ENCODE results near the gene ZNF254.
A peak's percentile ranks its signal among the peaks of the same experiment; 100 is the strongest.
"Not testable (repeated sequence)": the region's sequence is repeated elsewhere in the genome, so short reads cannot be mapped to it uniquely, and the experiment has no call there.

ZNF254 gene

DNA sequence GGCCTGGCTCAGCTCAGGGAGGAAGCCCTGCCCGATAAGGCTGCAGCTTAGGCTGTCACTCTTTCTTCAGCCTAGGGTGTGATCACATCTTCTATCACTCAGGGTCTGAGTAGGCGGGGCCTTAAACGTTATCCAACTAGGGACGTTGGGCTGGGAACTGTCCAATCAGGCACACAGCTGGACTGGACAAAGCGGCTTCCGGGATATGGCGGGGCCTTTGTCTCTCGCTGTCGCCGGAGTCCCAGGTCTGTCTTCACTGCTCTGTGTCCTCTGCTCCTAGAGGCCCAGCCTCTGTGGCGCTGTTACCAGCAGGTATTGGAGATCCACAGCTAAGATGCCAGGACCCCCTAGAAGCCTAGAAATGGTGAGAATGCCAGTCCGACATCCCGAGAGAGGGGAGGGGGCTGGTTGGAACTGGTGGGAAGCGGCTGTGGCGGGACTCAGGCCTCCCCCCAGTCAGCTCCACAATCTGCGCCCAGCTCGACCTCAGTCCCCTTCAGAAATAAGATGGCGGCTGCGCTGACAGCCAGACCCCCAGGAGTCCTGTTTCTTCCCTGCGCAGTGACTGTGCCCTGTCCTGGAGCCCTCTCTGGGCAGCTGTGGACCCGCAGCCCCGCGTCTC is at the start of gene ZNF254:
ZNF254 (plus strand) TSS at position 214 of the 622 bp plus-strand sequence; CDS start at position 335, 121 bp downstream.
- peak; percentile 74 for DNase-seq (ENCODE audit: low read depth)

DNA sequence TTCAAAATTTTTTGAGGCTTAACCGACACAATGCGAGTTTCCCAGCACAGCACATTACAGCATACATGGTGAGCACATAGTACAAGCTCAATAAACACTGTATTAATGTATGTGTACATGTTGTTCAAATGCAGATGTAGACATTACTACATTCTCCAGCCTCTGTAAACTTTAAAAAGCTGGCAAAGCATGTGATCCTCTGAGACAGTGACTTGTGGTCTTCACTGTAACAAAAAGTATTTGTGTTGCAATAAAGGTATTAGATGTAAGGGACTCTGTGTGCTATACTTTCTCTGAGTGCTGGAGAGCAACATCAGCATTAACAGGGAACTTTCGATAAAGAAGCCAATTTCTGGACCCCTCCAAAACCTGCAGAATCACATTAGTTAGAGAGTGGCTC is 46.4 kb upstream of the ZNF254 start:
- DNase-seq (ENCODE audit: low read depth) = no peak

DNA sequence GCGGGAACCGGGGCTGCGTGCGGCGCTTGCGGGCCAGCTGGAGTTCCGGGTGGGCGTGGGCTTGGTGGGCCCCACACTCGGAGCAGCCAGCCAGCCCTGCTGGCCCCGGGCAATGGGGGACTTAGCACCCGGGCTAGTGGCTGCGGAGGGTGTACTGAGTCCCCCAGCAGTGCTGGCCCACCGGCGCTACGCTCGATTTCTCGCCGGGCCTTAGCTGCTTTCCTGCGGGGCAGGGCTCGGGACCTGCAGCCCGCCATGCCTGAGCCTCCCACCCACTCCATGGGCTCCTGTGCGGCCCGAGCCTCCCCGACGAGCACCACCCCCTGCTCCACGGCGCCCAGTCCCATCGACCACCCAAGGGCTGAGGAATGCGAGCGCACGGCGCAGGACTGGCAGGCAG is 45.7 kb upstream of the ZNF254 start:
- not testable (repeated sequence) for DNase-seq (ENCODE audit: low read depth)

DNA sequence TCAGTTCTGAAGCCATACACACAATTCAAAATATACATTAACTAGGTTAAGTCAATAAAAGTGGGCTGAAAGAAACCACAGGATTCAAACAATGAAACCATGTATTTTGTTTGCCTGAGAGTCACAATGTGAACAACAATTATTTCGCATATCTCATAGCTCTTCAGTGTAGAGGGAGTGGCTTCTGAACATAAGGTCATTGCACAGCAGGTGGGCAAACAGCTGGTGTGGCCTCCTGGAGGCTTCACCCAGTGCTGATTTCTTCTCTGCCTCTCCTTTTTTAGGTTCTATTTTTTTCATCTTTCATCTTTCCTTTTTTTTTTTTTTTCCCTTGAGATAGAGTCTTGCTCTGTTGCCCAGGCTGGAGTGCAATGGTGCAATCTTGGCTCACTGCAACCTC is 40.4 kb upstream of the ZNF254 start:
- DNase-seq (ENCODE audit: low read depth) = no peak

DNA sequence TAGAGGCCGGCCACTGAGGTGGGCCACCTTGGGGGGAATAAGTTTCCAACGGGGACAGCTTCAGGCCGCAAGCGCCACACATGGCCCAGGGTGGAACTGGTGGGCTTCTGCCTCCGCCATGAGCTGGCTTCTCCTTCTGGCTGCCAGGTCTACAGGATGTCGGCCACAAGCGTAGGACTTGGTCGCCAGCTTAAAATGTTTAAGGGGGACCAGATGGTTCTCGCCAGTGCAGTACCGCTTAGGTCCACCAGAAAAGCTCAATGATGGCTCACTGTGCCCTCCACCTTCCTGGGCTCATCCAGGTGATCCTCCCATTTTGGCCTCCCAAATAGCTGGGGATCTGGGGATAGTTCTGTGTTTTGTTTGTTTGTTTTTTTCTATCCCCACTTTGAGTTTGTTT is 38.7 kb upstream of the ZNF254 start:
- DNase-seq (ENCODE audit: low read depth) = no peak

DNA sequence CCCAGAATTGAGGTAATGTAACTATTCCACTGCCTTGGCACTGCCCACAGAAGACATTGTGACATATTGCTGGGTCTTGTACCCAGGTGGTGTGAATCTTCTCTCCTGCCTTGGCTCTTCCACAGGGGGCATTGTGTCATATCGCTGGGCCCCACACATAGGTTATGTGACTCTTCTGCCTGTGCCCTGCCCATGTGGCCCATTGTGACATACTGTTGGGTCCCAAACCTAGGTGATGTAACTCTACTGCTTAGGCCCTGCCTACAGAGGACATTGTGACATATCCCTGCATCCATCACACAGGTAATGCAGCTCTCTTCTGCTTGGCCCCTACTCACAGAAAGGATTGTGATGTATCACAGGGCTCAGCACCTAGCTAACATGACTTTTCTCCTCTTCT is 37.5 kb upstream of the ZNF254 start:
- no peak for DNase-seq (ENCODE audit: low read depth)

DNA sequence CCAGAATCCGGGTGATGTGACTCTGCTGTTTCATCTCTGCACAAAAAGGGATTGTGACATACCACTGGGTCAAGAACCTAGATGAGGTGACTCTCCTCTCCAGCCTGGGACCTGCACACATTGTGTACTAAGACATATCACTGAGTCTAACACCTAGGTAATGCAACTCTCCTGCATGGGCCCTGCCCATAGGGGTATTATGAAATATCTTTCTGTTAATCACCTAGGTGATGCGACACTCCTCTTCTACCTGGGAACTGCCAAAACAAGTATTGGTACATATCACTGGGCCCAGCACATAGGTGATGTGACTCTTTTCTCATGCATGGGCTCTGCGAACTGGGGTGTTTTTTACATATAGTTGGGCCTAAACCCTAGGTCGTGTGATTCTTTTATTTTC is 35.5 kb upstream of the ZNF254 start:
- DNase-seq (ENCODE audit: low read depth) = no peak

DNA sequence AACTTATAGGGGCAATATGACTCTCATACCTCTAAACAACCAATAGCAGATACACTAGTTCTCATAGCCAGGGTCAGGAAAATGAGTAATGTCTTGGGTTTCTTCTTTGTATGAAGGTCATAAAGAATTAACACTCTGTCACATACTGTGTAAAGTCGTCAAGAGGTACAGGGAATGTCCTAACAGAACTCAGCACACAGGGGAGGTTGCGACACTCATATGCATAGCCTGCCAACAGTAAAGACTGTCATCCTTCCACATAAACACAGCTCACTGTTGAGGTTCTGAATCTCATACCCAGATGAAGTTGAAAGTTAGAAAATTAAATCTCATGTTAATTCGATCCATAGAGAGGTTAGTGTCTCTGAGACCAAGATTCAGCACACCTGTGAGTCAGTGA is 34.2 kb upstream of the ZNF254 start:
- no peak for DNase-seq (ENCODE audit: low read depth)

DNA sequence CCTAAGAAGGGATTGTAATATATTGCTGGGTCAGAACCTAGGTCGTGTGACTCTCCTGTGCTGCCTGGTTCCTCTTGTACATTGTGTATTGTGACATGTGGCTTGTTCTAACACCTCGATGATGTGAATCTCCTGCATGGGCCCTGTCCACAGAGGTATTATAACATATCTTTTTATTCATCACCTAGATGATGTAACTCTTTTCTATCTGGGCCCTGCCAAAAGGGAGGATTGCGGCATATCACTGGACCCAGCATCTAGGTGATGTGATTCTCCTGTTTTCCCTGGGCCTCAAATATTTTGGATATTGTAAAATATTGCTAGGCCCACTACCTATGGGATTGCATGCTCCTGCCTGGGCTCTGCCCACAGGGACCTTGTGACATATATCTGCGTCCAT is 33.4 kb upstream of the ZNF254 start:
- DNase-seq (ENCODE audit: low read depth) = no peak

DNA sequence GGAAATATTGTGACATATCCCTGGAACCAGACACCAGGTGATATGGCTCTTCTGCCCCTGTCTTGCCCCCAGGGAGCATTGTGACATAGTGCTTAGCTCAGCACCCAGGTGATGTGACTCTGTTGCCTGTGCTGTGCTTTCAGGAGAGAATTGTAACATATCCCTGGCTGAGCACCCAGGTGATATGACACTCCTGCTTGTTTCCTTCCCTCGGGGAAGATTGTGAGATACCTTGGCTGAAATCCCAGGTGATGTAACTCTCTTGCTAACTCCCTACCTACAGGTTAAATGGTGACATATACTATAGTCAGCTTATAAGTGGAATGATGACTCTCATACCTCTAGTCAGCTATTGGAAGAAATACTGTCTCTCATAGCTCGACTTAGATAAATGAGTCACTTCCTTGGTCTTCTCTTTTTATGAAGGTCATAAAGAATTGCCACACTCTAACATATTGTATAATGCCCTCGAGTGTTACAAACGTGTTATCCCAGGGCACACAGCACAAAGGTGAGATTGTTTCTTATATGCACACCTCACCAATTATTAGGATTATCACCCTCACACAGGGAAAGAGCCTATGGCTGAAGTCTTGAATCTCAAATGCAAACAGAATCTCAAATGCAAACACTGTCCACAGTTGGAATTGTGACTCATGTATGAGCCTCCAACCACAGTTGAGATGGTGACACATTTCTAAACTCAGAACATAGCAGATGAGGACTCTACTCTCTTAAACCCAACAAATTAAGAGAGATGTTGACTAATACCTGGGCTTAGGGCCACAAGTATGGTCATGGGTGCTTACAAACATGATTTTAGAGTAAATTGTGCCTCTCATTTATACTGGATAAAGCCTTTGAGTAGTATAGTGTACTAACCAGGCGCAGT is 32.7 kb upstream of the ZNF254 start:
- DNase-seq (ENCODE audit: low read depth) = no peak

DNA sequence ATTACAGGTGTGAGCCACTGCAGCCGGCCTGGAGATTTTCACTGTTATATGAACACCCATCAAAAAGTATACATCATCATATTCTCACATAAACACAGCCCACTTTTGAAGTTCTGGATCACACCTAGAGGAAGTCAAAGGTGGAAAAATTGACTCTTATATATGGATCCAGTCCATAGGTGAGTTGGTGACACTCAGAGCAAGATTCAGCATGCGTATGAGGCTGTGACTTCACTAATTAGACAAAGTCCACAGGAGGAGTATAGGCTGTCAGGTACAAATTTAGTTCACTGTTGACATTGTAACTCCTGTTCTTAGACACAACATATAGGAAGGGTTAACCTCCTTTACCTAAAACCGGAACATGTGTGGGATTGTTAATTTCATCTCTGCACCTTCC is 31.4 kb upstream of the ZNF254 start:
- DNase-seq (ENCODE audit: low read depth) = no peak

DNA sequence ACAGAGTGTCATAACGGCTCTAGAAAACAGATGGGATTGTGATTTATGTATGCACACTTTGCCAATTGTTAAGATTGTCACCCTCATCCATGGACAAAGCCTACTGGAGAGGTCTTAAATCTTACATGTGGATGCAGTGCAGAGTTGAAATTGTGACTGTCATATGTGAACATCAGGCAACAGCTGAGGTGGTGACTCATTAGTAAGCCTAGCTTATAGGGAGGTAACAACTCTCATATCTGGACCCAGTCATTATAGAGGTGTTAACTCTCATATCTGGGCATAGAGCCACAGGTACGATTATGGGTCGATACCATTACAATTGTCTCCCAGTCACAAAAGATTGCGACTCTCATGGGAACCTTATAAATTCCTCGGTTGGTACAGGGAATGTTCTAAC is 29.8 kb upstream of the ZNF254 start:
- DNase-seq (ENCODE audit: low read depth) = no peak

DNA sequence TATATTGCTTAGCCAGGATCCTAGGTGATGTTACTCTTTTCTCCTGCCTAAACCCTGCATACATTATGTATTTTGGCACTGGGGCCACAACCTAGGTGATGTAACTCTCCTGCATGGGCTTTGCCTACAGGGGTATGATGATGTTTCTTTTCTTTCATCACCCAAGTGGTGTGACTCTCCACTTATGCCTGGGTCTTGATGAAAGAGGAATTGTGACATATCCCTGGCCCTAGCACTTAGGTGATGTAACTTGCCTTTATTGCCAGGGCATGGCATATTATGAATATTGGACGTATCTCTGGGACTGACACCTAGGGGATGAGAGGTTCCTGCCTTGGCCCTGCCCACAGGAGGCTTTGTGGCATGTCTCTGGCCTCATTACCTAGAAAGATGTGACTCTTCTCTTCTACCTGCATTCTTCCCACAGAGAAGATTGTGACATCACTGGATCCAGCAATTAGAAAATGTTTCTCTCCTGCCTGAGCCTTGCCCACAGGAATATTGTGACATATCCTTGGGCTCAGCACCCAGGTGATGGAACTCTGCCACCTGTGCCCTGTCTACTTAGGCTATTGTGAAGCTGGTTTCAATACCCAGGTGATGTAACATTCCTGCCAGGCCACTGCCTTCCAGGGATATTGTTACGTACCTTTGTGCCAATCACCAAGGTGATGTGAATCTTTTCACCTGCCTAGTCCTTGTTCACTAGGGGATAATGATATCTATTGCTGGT is 27.3 kb upstream of the ZNF254 start:
- no peak for DNase-seq (ENCODE audit: low read depth)

DNA sequence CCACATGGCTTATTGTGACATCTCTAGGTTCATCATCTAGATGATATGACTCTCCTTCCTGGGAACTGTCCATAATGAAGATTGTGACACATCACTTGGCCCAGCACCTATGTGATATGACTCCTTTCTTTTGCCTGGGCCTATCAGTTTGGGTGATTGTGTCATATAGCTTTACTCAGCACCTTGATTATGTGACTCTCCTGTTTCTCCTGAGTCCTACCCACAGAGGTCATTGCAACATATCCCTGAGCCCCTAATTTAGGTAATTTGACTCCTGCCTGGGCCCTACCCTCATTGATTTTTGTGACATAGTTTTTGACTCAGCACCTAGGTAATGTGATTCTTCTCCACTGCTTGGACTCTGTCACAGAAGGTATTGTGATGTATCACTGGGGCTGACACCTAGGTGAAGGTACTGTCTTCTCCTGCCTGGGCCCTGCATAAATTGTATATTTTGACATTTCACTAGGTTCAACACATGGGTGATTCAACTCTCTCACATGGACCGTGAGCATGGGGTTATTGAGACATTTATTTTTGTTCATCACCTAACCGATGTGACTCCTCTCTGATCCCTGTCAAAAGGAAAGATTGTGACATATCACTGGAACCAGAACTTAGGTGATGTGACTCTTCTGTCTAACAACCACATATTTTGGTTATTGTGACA is 26.2 kb upstream of the ZNF254 start:
- no peak for DNase-seq (ENCODE audit: low read depth)

DNA sequence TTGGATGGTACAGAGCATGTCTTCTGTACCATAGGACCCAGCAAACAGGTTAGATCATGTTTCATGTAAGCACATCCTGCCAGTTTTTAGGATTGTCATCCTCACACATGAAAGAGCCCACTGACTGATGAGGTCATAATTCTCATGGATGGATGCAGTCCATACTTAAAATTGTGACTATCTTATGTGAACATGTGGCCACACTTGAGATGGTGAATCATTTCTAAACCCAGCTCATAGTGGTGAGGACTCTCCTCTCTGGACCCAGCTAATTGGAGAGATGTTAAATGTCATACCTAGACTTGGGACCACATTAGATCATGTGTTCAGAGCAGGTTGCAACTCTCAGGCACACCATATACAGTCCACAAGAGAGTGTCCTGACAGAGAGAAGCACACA is 24.8 kb upstream of the ZNF254 start:
- no peak for DNase-seq (ENCODE audit: low read depth)

DNA sequence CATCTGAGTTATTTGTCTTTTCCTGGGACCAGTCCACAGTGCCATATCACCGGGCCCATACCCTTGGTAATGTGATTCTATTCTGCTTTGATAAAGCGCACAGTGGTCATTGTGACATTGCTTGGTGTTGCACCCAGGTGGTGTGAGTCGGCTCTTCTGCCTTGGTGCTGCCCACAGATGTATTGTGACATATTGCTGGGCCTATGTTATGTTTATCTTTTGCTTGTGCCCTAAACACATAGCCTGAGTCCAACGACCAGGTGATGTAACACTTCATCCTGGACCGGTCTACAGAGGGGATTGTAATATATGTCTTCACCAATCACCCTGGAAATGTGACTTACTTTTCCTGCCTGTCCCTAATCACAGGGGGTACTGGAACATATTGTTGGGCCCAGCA is 23.7 kb upstream of the ZNF254 start:
- no peak for DNase-seq (ENCODE audit: low read depth)

DNA sequence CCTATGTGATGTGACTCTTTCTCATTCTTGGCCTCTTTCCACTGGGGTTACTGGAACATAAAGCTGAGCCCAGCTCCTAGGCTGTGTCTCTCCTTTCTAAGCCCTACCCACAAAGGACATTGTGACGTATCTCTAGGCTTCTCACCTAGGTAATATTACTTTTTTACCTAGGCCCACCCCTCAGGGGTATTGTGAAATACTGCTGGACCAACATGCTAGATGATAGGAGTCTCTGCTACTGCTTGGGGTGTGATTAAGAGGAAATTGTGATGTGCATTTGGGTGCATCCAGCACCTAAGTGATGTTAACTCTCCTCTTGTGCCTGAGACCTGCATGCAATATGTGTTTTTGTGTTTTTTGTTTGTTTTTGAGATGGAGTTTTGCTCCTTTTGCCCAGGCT is 22.8 kb upstream of the ZNF254 start:
- DNase-seq (ENCODE audit: low read depth) = no peak

DNA sequence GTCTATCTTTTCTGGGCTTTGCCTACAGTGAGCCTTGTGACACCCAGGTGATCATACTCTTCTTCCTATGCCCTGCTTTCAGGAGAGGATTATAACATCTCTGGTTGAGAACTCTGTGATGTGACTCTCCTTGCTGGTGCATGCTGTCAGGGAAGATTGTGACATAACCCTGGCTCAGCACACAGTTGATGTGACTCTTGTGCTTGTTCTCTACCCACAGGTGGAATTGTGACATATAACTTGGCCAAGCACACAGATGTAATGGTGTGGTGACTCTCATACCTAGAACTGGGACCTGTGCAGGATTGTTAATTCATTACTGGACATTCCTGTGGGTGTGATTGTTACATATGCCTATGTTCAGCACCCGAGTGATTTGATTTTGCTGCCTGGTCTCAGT is 21.7 kb upstream of the ZNF254 start:
- DNase-seq (ENCODE audit: low read depth) = no peak

DNA sequence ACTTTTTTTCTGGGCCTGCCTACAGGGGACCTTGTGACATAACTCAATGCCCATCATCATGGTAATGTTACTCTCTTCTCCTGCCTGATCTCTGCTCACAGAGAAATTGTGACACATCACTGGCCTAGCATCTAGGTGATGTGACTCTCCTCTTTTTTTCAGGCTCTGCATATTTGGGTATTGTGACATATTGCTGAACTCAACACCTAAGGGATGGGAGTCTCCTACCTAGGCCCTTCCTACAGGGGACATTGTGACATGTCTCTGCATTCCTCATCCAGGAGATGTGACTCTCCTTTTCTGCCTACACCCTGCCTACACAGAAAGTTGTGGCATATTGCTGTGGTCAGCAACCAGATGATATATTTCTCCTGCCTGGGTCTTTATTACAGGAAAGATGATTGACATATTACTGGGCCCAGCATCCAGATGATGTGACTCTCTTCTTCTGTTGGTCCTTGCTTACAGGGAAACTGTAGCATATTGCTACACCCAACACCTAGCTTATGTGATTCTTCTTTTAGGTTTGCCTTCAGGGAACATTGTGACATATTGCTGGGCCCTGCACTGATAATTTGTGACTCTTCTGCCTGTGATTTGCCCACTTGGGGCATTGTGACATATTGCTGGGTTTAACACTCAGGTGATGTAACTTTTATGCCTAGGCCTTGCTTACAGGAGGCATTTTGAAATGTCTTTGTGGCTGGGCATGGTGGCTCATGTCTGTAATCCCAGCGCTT is 21.0 kb upstream of the ZNF254 start:
- no peak for DNase-seq (ENCODE audit: low read depth)

DNA sequence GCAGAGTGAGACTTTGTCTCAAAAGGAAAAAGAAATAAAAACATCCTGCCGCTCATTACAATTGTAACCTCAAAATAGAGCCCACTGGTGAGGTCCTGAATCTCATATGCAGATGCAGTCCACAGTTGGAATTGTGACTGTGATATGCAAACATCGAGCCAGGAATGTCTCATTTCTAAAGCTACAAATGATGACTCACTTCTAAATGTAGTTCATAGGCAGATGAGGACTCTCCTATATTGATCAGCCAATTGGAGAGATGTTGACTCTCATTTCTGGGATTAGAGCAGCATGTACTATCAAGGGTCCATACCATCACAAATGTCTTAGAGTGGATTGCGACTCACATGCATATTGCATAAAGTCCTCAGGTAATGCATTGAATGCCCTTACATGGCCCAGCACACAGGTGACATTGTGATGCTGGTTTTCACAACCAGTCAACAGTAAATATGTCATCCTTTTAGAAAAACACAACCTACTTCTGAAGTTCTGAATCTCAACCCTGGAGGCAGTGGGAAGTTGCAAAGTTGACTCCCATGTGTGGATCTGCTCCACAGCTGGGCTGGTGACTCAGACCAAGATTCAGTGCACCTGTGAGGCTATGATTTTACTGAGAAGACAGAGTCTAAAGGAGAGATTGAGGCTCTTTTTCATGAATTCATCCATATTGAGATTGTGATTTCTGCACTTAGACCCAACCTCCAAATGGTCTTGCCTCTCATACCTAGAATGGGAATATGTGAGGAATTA is 16.9 kb upstream of the ZNF254 start:
- DNase-seq (ENCODE audit: low read depth) = no peak

DNA sequence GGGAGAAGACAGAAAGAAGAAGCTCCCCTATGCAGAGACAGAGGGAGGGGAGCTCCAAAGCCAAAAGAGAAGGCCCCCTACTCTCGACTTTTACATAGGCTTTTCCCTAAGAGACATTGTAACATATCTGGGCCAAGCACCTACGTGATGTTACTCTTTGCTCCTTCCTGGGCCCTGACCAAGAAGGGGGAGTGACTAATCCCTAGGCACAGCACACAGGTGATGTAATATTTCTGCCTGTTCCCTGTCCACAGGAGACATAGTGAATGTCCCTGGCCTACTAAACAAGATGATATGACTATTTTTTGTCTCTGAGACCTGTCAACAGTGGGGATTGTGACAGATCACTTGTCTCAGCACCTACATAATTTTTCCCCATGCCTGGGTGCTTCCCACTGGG is 15.9 kb upstream of the ZNF254 start:
- no peak for DNase-seq (ENCODE audit: low read depth)

Data from activated T-cell treated with anti-CD3 and anti-CD28 coated beads for 48 hours (primary cell).